ENCODE data around the gene METTL22.

METTL22 gene

DNA sequence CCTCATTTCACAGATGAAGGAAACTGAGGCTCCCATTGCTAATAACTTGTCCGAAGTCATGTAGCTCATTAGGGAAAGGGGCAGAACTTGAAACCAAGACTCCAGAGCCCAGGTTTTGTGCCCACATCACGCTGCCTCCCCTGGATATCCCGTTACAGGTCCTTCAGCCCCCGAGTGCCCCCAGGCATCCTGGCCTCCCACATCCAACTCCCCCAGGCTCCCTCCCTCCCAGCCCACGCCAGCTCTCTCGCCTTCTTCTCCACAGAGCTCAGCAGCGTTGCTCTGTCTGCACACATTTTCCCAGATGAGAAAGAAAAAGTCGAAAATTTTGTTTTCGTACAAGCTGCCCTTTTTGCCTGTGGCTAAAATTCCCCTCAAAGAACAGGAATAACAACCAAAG is 14.3 kb upstream of the METTL22 start:
- Histone ChIP-seq H3K9ac (ENCODE audit: low read depth, low read length, poor library complexity) (no peak overlapping the region), H2BK12ac (ENCODE audit: low read length) (no peak overlapping the region), H3K27ac (replicated peaks; ENCODE audit: low read length) (no peak overlapping the region), H2AK5ac (ENCODE audit: low read depth, low read length) (no peak overlapping the region), H4K91ac (ENCODE audit: low read depth, low read length, poor library complexity) (no peak overlapping the region), H2BK5ac (ENCODE audit: low read length) (no peak overlapping the region), H2BK15ac (ENCODE audit: low read length) (no peak overlapping the region), H3K79me1 (ENCODE audit: low read depth, low read length) (no peaks in the 10 kb centered on the region), H3K4me3 (ENCODE audit: low read length in 2 of 2) (no peak overlapping the region), H2BK120ac (ENCODE audit: low read depth, low read length) (no peak overlapping the region), H3K4me2 (ENCODE audit: insufficient read depth, low read length, poor library complexity, severe bottlenecking) (no peak overlapping the region), H3K9me3 (replicated peaks in 1 of 2; ENCODE audit: control insufficient read depth in 2 of 2, insufficient read depth in 1 of 2, low read depth in 1 of 2, low read length in 2 of 2) (no peaks in the 10 kb centered on the region), H3K18ac (ENCODE audit: low read length) (no peak overlapping the region), H3K14ac (ENCODE audit: low read length) (no peak overlapping the region), H3K36me3 (replicated peaks in 1 of 2; ENCODE audit: control insufficient read depth in 2 of 2, insufficient read depth in 2 of 2, low read length in 2 of 2) (no peaks in the 10 kb centered on the region), H3K4me1 (ENCODE audit: control insufficient read depth in 2 of 2, insufficient read depth in 1 of 2, low read depth in 1 of 2, low read length in 2 of 2) (no peaks in the 10 kb centered on the region), H3K4ac (ENCODE audit: low read length) (no peak overlapping the region), H2AFZ (ENCODE audit: low read length) (no peak overlapping the region), H3K27me3 (ENCODE audit: control insufficient read depth in 3 of 3, insufficient read depth in 3 of 3, low read depth in 1 of 3, low read length in 3 of 3) (peaks cover 0 to 26% (median 0%) of the 10 kb centered on the region in 3 experiments), H3K23ac (ENCODE audit: low read depth, low read length, poor library complexity) (no peak overlapping the region), H4K8ac (ENCODE audit: low read depth, low read length) (no peak overlapping the region)
- no CpG with 5 or more reads among the region's 9 CpGs for WGBS, 2 donors (ENCODE audit: extremely low coverage in 2 of 2, insufficient read length in 2 of 2, insufficient replicate concordance in 1 of 2)
- no peak for DNase-seq (ENCODE audit: low spot score)

DNA sequence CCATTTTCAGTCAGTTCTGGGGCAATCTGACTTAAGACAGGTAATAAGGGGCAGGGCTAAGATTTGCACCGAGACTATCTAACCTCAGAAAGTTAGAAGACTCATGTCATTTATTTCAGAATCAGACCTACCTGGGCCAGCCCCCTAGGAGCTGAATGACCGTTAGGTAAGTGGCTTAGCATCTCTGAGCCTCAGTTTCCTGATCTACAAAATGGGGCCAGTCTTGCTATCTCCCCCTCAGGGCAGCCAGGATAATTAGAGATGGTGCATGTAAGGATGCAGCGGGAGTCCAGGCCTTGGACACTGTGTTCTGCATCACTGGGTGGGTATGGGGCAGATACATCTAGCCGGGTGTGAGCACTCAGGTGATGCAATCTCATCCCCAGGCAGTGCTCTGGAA is 10.4 kb upstream of the METTL22 start:
- Histone ChIP-seq H3K14ac (ENCODE audit: low read length) (no peak overlapping the region), H4K91ac (ENCODE audit: low read depth, low read length, poor library complexity) (no peak overlapping the region), H3K79me1 (ENCODE audit: low read depth, low read length) (no peaks in the 10 kb centered on the region), H3K4ac (ENCODE audit: low read length) (no peak overlapping the region), H2AFZ (ENCODE audit: low read length) (no peak overlapping the region), H3K36me3 (replicated peaks in 1 of 2; ENCODE audit: control insufficient read depth in 2 of 2, insufficient read depth in 2 of 2, low read length in 2 of 2) (no peaks in the 10 kb centered on the region), H3K27ac (replicated peaks; ENCODE audit: low read length) (no peak overlapping the region), H3K4me2 (ENCODE audit: insufficient read depth, low read length, poor library complexity, severe bottlenecking) (no peak overlapping the region), H3K4me3 (ENCODE audit: low read length in 2 of 2) (no peak overlapping the region), H3K23ac (ENCODE audit: low read depth, low read length, poor library complexity) (no peak overlapping the region), H2AK5ac (ENCODE audit: low read depth, low read length) (no peak overlapping the region), H3K27me3 (ENCODE audit: control insufficient read depth in 3 of 3, insufficient read depth in 3 of 3, low read depth in 1 of 3, low read length in 3 of 3) (peaks cover 0 to 42% (median 0%) of the 10 kb centered on the region in 3 experiments), H3K9me3 (replicated peaks in 1 of 2; ENCODE audit: control insufficient read depth in 2 of 2, insufficient read depth in 1 of 2, low read depth in 1 of 2, low read length in 2 of 2) (no peaks in the 10 kb centered on the region), H3K18ac (ENCODE audit: low read length) (no peak overlapping the region), H3K9ac (ENCODE audit: low read depth, low read length, poor library complexity) (no peak overlapping the region), H2BK5ac (ENCODE audit: low read length) (no peak overlapping the region), H2BK12ac (ENCODE audit: low read length) (no peak overlapping the region), H2BK15ac (ENCODE audit: low read length) (no peak overlapping the region), H4K8ac (ENCODE audit: low read depth, low read length) (no peak overlapping the region), H3K4me1 (ENCODE audit: control insufficient read depth in 2 of 2, insufficient read depth in 1 of 2, low read depth in 1 of 2, low read length in 2 of 2) (no peaks in the 10 kb centered on the region), H2BK120ac (ENCODE audit: low read depth, low read length) (no peak overlapping the region)
- no CpG with 5 or more reads among the region's 4 CpGs for WGBS, 2 donors (ENCODE audit: extremely low coverage in 2 of 2, insufficient read length in 2 of 2, insufficient replicate concordance in 1 of 2)
- no peak for DNase-seq (ENCODE audit: low spot score)

DNA sequence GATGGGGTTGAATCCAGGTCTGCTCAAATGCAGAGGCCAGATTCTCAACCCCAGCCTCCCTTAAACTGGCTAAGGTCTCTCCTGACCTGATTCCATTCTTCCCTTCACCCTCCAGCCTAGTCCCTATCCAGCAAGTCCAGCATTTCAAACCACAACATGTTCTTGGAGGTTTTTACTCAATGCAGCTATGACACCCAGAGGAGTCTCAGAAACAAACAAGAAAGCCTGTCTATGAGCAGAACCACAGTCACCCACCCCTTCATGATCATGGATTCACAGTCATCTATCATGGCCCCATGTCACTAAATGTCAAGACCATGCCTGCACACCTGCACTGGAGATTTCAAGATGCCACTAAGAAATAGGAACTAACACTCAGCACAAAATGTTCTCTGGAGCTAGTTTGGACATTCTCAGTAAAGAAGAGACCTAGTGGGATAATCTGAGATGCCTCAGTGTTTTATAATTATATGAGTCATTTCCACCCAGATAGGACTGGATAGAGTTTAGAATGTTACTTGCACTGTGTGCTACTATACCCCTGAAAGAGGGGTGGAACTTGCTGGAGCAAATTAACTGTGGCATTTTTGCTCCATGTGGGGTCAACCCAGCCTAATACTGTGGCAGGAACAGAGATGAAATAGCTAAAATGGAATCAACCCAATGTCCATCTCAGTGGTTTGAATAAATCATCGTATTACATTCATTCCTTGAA is 9.5 kb upstream of the METTL22 start:
- Histone ChIP-seq H3K18ac (ENCODE audit: low read length) (no peak overlapping the region), H4K91ac (ENCODE audit: low read depth, low read length, poor library complexity) (no peak overlapping the region), H2BK12ac (ENCODE audit: low read length) (no peak overlapping the region), H3K9ac (ENCODE audit: low read depth, low read length, poor library complexity) (no peak overlapping the region), H3K4me2 (ENCODE audit: insufficient read depth, low read length, poor library complexity, severe bottlenecking) (no peak overlapping the region), H3K79me1 (ENCODE audit: low read depth, low read length) (no peaks in the 10 kb centered on the region), H2AFZ (ENCODE audit: low read length) (no peak overlapping the region), H2AK5ac (ENCODE audit: low read depth, low read length) (no peak overlapping the region), H3K4me3 (ENCODE audit: low read length in 2 of 2) (no peak overlapping the region), H3K14ac (ENCODE audit: low read length) (no peak overlapping the region), H3K9me3 (replicated peaks in 1 of 2; ENCODE audit: control insufficient read depth in 2 of 2, insufficient read depth in 1 of 2, low read depth in 1 of 2, low read length in 2 of 2) (no peaks in the 10 kb centered on the region), H3K4me1 (ENCODE audit: control insufficient read depth in 2 of 2, insufficient read depth in 1 of 2, low read depth in 1 of 2, low read length in 2 of 2) (no peaks in the 10 kb centered on the region), H2BK5ac (ENCODE audit: low read length) (no peak overlapping the region), H3K27me3 (ENCODE audit: control insufficient read depth in 3 of 3, insufficient read depth in 3 of 3, low read depth in 1 of 3, low read length in 3 of 3) (peaks cover 0 to 45% (median 0%) of the 10 kb centered on the region in 3 experiments), H4K8ac (ENCODE audit: low read depth, low read length) (no peak overlapping the region), H3K4ac (ENCODE audit: low read length) (no peak overlapping the region), H3K23ac (ENCODE audit: low read depth, low read length, poor library complexity) (no peak overlapping the region), H2BK120ac (ENCODE audit: low read depth, low read length) (no peak overlapping the region), H2BK15ac (ENCODE audit: low read length) (no peak overlapping the region), H3K27ac (replicated peaks; ENCODE audit: low read length) (no peak overlapping the region), H3K36me3 (replicated peaks in 1 of 2; ENCODE audit: control insufficient read depth in 2 of 2, insufficient read depth in 2 of 2, low read length in 2 of 2) (no peaks in the 10 kb centered on the region)
- DNase-seq (ENCODE audit: low spot score), result no peak
- no CpG with 5 or more reads among the region's 1 CpG for WGBS, 2 donors (ENCODE audit: extremely low coverage in 2 of 2, insufficient read length in 2 of 2, insufficient replicate concordance in 1 of 2)

DNA sequence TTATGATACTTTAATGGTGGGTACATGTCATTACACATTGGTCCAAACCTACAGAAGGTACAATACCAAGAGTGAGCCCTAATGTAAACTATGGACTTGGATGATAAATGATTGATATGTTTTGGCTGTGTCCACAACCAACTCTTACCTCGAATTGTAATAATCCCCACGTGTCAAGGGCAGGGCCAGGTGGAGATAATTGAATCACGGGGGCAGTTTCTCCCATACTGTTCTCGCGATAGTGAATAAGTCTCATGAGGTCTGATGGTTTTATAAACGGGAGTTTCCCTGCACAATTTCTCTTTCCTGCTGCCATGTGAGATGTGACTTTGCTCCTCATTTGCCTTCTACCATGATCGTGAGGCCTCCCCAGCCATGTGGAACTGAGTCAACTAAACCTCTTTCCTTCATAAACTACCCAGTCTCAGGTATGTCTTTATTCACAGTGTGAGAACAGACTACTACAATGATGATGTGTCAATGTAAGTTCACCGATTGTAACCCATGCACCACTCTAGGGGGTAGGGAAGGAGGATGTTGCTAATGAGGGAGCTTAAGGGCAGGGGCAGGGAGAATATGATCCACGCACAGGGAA is 7.0 kb upstream of the METTL22 start:
- H3K9ac ChIP-seq (ENCODE audit: low read depth, low read length, poor library complexity), result no peak overlapping the region
- no peak overlapping the region for H2BK12ac ChIP-seq (ENCODE audit: low read length)
- no peak overlapping the region for H2BK5ac ChIP-seq (ENCODE audit: low read length)
- H4K8ac ChIP-seq (ENCODE audit: low read depth, low read length), result no peak overlapping the region
- H3K23ac ChIP-seq (ENCODE audit: low read depth, low read length, poor library complexity), result no peak overlapping the region
- no peak overlapping the region for H3K4ac ChIP-seq (ENCODE audit: low read length)
- no peak overlapping the region for H2AK5ac ChIP-seq (ENCODE audit: low read depth, low read length)
- DNase-seq (ENCODE audit: low spot score), result no peak
- peaks cover 0 to 3% of the 10 kb centered on the region in 2 donors for H3K4me1 ChIP-seq (ENCODE audit: control insufficient read depth in 2 of 2, insufficient read depth in 1 of 2, low read depth in 1 of 2, low read length in 2 of 2)
- H3K4me3 ChIP-seq (ENCODE audit: low read length in 2 of 2), result no peak overlapping the region
- WGBS, 2 donors (ENCODE audit: extremely low coverage in 2 of 2, insufficient read length in 2 of 2, insufficient replicate concordance in 1 of 2), result no CpG with 5 or more reads among the region's 9 CpGs
- H3K18ac ChIP-seq (ENCODE audit: low read length), result no peak overlapping the region
- no peak overlapping the region for H2BK120ac ChIP-seq (ENCODE audit: low read depth, low read length)
- H3K14ac ChIP-seq (ENCODE audit: low read length), result no peak overlapping the region
- H3K4me2 ChIP-seq (ENCODE audit: insufficient read depth, low read length, poor library complexity, severe bottlenecking), result no peak overlapping the region
- no peak overlapping the region for H4K91ac ChIP-seq (ENCODE audit: low read depth, low read length, poor library complexity)
- peaks cover 0 to 48% (median 0%) of the 10 kb centered on the region in 3 experiments for H3K27me3 ChIP-seq (ENCODE audit: control insufficient read depth in 3 of 3, insufficient read depth in 3 of 3, low read depth in 1 of 3, low read length in 3 of 3)
- H3K79me1 ChIP-seq (ENCODE audit: low read depth, low read length), result no peaks in the 10 kb centered on the region
- H3K36me3 ChIP-seq (replicated peaks in 1 of 2; ENCODE audit: control insufficient read depth in 2 of 2, insufficient read depth in 2 of 2, low read length in 2 of 2), result no peaks in the 10 kb centered on the region
- H3K27ac ChIP-seq (replicated peaks; ENCODE audit: low read length), result no peak overlapping the region
- peaks cover 0 to 2% of the 10 kb centered on the region in 2 donors for H3K9me3 ChIP-seq (replicated peaks in 1 of 2; ENCODE audit: control insufficient read depth in 2 of 2, insufficient read depth in 1 of 2, low read depth in 1 of 2, low read length in 2 of 2)
- no peak overlapping the region for H2BK15ac ChIP-seq (ENCODE audit: low read length)
- no peak overlapping the region for H2AFZ ChIP-seq (ENCODE audit: low read length)

Data from neuronal stem cell (in vitro differentiated cells).